HepG2 (cell line): ENCODE measurements around the gene NPB. TPM values are rescaled to one million over a fixed set of nuclear protein-coding genes. Genes with fewer than 3 reads are reported as not detected.

Experiments used
- BRCA1 ChIP-seq: sonication (generic); formaldehyde crosslinking; IDR thresholded peaks from 2 replicates; pipeline ENCODE4 v1.4.0; 2020; ENCODE audit warnings: missing genetic modification reagents
- HDAC6 ChIP-seq: fragments of 200-600 bp; sonication (generic); IDR thresholded peaks from 2 replicates; pipeline ENCODE4 v1.7.0; 2017; ENCODE audit warnings: mild to moderate bottlenecking, antibody characterized with exemption, low read length, low read depth
- HNRNPK ChIP-seq: fragments of 200-400 bp; formaldehyde crosslinking; IDR thresholded peaks from 2 replicates; pipeline ENCODE4 v1.6.1; 2018; ENCODE audit warnings: low read length, low read depth, moderate library complexity, mild to moderate bottlenecking; ENCODE audit not compliant: poor library complexity, severe bottlenecking
- HNRNPLL ChIP-seq: fragments of 200-400 bp; formaldehyde crosslinking; IDR thresholded peaks from 2 replicates; pipeline ENCODE4 v1.6.1; 2017; ENCODE audit warnings: mild to moderate bottlenecking, low read depth, low read length; ENCODE audit not compliant: poor library complexity, severe bottlenecking
- ISX ChIP-seq: sonication (generic); formaldehyde crosslinking; conservative IDR thresholded peaks from 2 replicates; pipeline ENCODE4 v1.5.0; 2020; ENCODE audit warnings: missing genetic modification reagents
- MED1 ChIP-seq: sonication (generic); formaldehyde crosslinking; IDR thresholded peaks from 2 replicates; pipeline ENCODE4 v1.4.0; 2020; ENCODE audit warnings: missing genetic modification reagents
- PAF1 ChIP-seq: IDR thresholded peaks from 2 replicates; pipeline ENCODE4 v1.6.1; 2016; ENCODE audit warnings: missing genetic modification reagents, missing compliant biosample characterization
- PLRG1 ChIP-seq: fragments of 450-650 bp; conservative IDR thresholded peaks from 2 replicates; pipeline ENCODE4 v1.6.1; 2016
- POLR2AphosphoS5 ChIP-seq: IDR thresholded peaks from 2 replicates; pipeline ENCODE4 v1.6.1; 2012; ENCODE audit warnings: low read depth, low read length
- SAFB2 ChIP-seq: sonication (generic); formaldehyde crosslinking; IDR thresholded peaks from 2 replicates; pipeline ENCODE4 v1.5.1; 2020; ENCODE audit warnings: missing genetic modification reagents, low read depth, mild to moderate bottlenecking, borderline replicate concordance
- TCF7L2 ChIP-seq: IDR thresholded peaks from 2 replicates; pipeline ENCODE4 v1.6.1; 2011; ENCODE audit warnings: mild to moderate bottlenecking, low read depth, low read length, moderate library complexity
- ZBTB20 ChIP-seq: sonication (generic); formaldehyde crosslinking; IDR thresholded peaks from 2 replicates; pipeline ENCODE4 v1.8.1; 2023; ENCODE audit warnings: missing genetic modification reagents, low read depth, mild to moderate bottlenecking, borderline replicate concordance
- ZNF235 ChIP-seq: sonication (generic); formaldehyde crosslinking; IDR thresholded peaks from 2 replicates; pipeline ENCODE4 v1.8.1; 2023; ENCODE audit warnings: mild to moderate bottlenecking, missing genetic modification reagents, borderline replicate concordance
- ZNF430 ChIP-seq: sonication (generic); formaldehyde crosslinking; IDR thresholded peaks from 2 replicates; pipeline ENCODE4 v1.9.0; 2021; ENCODE audit warnings: mild to moderate bottlenecking, missing genetic modification reagents
- ZNF44 ChIP-seq: sonication (generic); formaldehyde crosslinking; IDR thresholded peaks from 2 replicates; pipeline ENCODE4 v1.5.1; 2020; ENCODE audit warnings: mild to moderate bottlenecking, missing genetic modification reagents
- ZNF441 ChIP-seq: sonication (generic); formaldehyde crosslinking; IDR thresholded peaks from 2 replicates; pipeline ENCODE4 v1.7.0; 2021; ENCODE audit warnings: missing genetic modification reagents, borderline replicate concordance
- ZNF589 ChIP-seq: sonication (generic); formaldehyde crosslinking; conservative IDR thresholded peaks from 2 replicates; pipeline ENCODE4 v1.8.0; 2022; ENCODE audit warnings: mild to moderate bottlenecking, moderate library complexity, missing genetic modification reagents
- ZNF652 ChIP-seq: IDR thresholded peaks from 2 replicates; pipeline ENCODE4 v1.6.1; 2016; ENCODE audit warnings: low read depth, borderline replicate concordance
- ZNF746 ChIP-seq: sonication (generic); formaldehyde crosslinking; IDR thresholded peaks from 2 replicates; pipeline ENCODE4 v1.8.0; 2022; ENCODE audit warnings: mild to moderate bottlenecking, missing genetic modification reagents
- ZNF841 ChIP-seq: sonication (generic); formaldehyde crosslinking; IDR thresholded peaks from 2 replicates; pipeline ENCODE4 v1.8.1; 2023; ENCODE audit warnings: missing genetic modification reagents, borderline replicate concordance
- polyA plus RNA-seq, 8 experiments: library from polyadenylated mRNA; depleted of rRNA in 3 of 8; stranded (reverse) in 7 of 8; unstranded in 1 of 8; fragments of >200 nt; fragmentation: Illumina TruSeq in 4 of 8; extraction: Trizol in 4 of 8; gene quantifications; 2 replicates each; pipeline versions ENCODE4 v1.2.1 to v1.2.3, GENCODE V29; 2011 to 2016; ENCODE audit warnings: low read depth in 4 of 8, missing spikeins in 1 of 8, mixed read lengths in 1 of 8; ENCODE audit not compliant: insufficient read depth in 1 of 8
- total RNA-seq, 5 experiments: library from RNA; depleted of rRNA; stranded (reverse); fragments of >200 nt; fragmentation: Illumina TruSeq; extraction: Trizol; gene quantifications; 2 replicates each; pipeline ENCODE4 v1.2.3, GENCODE V29; 2016; ENCODE audit warnings: low read depth in 1 of 5
- TF ChIP-seq, protein P1 (sequence below): sonication (generic); formaldehyde crosslinking; IDR thresholded peaks from 2 replicates; pipeline ENCODE4 v1.4.0; 2020; ENCODE audit warnings: missing genetic modification reagents
- TF ChIP-seq, protein P2 (sequence below): fragments of 450-650 bp; IDR thresholded peaks from 2 replicates; pipeline ENCODE4 v1.6.1; 2017
- TF ChIP-seq, protein P3 (sequence below): sonication (generic); formaldehyde crosslinking; IDR thresholded peaks from 2 replicates; pipeline ENCODE4 v1.4.0; 2020; ENCODE audit warnings: missing genetic modification reagents
- TF ChIP-seq, protein P4 (sequence below): sonication (generic); formaldehyde crosslinking; conservative IDR thresholded peaks from 2 replicates; pipeline ENCODE4 v1.8.0; 2022; ENCODE audit warnings: low read depth, missing genetic modification reagents

The NPB gene
- total and polyA plus RNA-seq, 2 of the 13 experiments (the other 11 are each of a cell fraction or from before 2014, with no cell fraction given), result 0.11 to 0.93 TPM

DNA sequence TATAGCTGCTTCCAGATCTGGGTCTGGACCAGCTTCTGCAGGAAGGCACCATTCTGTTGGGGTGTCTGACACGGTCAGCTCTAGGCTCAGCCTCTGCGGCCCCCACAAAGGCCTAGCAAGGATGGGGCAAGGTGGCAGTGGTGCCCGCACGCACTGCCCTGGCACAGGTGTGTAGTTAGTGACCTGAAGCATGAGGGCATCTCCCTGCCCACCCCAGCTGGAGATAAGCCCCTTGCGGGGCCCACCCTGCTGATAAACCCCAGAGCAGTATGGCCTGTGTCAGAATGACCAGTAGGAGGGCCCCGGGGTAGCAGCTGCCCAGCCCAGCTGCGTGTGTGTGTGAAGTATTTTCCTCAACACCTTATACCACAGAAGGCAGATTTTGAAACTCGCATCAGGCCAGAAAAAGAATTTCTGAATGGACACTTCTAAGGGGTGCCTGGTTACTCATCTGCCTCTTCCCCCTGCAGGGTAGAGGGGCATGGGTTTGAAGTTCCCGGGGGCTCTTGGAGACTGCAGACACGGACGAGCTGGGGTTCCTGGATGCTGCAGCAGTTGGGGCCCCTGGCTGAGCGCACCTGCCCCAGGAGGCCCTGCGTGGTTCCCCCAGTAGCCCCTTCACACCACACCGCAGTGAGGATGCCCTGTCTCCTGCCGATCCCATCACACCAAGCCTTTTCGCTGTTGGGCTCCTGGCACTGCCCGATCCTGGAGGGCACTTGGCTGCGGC is 35.4 kb upstream of the NPB start (continued):
- TF ChIP-seq ZNF441 (CRISPR knock-in tag), result 0 out of 2 replicates have a peak, but pooled peaks have one; percentile 11
- TF ChIP-seq ZNF841, result 0 out of 2 replicates have a peak, but pooled peaks have one; percentile 2
- TF ChIP-seq ISX (CRISPR knock-in tag), result no peak
- TF ChIP-seq, protein P1, sequence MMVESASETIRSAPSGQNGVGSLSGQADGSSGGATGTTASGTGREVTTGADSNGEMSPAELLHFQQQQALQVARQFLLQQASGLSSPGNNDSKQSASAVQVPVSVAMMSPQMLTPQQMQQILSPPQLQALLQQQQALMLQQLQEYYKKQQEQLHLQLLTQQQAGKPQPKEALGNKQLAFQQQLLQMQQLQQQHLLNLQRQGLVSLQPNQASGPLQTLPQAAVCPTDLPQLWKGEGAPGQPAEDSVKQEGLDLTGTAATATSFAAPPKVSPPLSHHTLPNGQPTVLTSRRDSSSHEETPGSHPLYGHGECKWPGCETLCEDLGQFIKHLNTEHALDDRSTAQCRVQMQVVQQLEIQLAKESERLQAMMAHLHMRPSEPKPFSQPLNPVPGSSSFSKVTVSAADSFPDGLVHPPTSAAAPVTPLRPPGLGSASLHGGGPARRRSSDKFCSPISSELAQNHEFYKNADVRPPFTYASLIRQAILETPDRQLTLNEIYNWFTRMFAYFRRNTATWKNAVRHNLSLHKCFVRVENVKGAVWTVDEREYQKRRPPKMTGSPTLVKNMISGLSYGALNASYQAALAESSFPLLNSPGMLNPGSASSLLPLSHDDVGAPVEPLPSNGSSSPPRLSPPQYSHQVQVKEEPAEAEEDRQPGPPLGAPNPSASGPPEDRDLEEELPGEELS (CRISPR knock-in tag), result 0 out of 2 replicates have a peak, but pooled peaks have one; percentile 6
- TF ChIP-seq TCF7L2, result no peak
- TF ChIP-seq ZNF430, result no peak
- TF ChIP-seq, protein P2, sequence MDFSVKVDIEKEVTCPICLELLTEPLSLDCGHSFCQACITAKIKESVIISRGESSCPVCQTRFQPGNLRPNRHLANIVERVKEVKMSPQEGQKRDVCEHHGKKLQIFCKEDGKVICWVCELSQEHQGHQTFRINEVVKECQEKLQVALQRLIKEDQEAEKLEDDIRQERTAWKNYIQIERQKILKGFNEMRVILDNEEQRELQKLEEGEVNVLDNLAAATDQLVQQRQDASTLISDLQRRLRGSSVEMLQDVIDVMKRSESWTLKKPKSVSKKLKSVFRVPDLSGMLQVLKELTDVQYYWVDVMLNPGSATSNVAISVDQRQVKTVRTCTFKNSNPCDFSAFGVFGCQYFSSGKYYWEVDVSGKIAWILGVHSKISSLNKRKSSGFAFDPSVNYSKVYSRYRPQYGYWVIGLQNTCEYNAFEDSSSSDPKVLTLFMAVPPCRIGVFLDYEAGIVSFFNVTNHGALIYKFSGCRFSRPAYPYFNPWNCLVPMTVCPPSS, result no peak
- TF ChIP-seq SAFB2, result peak; percentile 48; the same call in 1 of the 2 replicates
- no peak for TF ChIP-seq ZNF235 (CRISPR knock-in tag)
- TF ChIP-seq BRCA1 (CRISPR knock-in tag), result peak; percentile 30; the same call in 1 of the 2 replicates
- TF ChIP-seq, protein P3, sequence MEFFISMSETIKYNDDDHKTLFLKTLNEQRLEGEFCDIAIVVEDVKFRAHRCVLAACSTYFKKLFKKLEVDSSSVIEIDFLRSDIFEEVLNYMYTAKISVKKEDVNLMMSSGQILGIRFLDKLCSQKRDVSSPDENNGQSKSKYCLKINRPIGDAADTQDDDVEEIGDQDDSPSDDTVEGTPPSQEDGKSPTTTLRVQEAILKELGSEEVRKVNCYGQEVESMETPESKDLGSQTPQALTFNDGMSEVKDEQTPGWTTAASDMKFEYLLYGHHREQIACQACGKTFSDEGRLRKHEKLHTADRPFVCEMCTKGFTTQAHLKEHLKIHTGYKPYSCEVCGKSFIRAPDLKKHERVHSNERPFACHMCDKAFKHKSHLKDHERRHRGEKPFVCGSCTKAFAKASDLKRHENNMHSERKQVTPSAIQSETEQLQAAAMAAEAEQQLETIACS (CRISPR knock-in tag), result peak; percentile 27; the same call in 1 of the 2 replicates
- no peak for TF ChIP-seq ZNF44 (CRISPR knock-in tag)
- no peak for TF ChIP-seq PLRG1
- no peak for TF ChIP-seq HDAC6
- TF ChIP-seq ZNF652 (CRISPR knock-in tag), result 0 out of 2 replicates have a peak, but pooled peaks have one; percentile 6
- no peak for TF ChIP-seq ZNF746 (CRISPR knock-in tag)
- no peak for TF ChIP-seq ZBTB20 (CRISPR knock-in tag)
- 0 out of 2 replicates have a peak, but pooled peaks have one; percentile 12 for TF ChIP-seq ZNF589
- TF ChIP-seq, protein P4, sequence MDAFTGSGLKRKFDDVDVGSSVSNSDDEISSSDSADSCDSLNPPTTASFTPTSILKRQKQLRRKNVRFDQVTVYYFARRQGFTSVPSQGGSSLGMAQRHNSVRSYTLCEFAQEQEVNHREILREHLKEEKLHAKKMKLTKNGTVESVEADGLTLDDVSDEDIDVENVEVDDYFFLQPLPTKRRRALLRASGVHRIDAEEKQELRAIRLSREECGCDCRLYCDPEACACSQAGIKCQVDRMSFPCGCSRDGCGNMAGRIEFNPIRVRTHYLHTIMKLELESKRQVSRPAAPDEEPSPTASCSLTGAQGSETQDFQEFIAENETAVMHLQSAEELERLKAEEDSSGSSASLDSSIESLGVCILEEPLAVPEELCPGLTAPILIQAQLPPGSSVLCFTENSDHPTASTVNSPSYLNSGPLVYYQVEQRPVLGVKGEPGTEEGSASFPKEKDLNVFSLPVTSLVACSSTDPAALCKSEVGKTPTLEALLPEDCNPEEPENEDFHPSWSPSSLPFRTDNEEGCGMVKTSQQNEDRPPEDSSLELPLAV (CRISPR knock-in tag), result no peak
- 0 out of 2 replicates have a peak, but pooled peaks have one; percentile 4 for TF ChIP-seq MED1
- peak; percentile 49 for TF ChIP-seq HNRNPLL
- peak; percentile 15; the same call in 1 of the 2 replicates for TF ChIP-seq POLR2AphosphoS5
- no peak; the same call in 1 of the 2 replicates for TF ChIP-seq PAF1
- TF ChIP-seq HNRNPK, result no peak
